Raji (cell line): Measurements from ENCODE around the gene BCAT1.

ENCODE experiments used
- POLR2A ChIP-seq: IDR thresholded peaks from 2 replicates; pipeline ENCODE4 v1.6.1; 2011; ENCODE audit warnings: low read depth, low read length, control low read depth; ENCODE audit not compliant: insufficient read depth

Gene BCAT1

DNA sequence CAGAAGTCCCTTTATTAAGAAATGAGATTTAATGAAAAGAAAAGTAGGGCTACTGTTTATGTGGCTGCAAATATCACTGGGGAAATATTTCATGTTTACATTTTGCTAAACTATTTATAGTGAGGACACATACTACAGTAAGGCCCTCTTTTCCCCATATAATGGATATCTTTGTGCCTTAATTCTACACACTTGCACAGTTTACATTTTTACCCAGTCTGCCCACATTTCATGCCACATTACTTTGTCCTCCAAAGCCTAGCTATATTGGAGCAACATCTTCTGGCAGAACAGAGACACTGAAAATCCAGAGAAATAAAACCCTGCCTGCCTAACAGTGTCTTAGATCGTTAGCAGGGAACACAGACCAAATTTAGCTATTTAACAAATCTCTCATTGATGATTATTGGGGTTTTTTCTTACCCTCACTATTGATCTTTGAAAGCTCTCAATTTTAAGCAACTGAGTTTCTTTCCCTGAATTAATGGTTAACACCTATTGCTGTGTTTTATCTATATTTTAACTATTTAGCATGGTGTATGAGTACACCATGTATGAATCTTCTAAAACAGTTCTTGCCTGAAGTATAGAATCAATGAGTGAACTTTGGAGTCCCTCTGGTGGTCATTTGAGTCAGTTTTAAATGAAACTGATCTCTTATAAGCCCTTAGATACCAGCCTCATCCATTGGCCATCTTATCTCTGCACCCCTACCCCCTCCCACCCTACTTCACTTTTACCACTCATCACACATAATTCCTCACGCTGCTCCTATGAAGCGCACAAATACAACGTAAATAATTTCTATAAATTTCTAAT, 170.2 kb downstream of the BCAT1 start:
- no peak for TF ChIP-seq POLR2A

GRCh38 chr12:24777359-24777758, 171.5 kb downstream of the BCAT1 start:
- no peak for TF ChIP-seq POLR2A

GRCh38 chr12:24776861-24777260, 172.0 kb downstream of the BCAT1 start:
- TF ChIP-seq POLR2A = no peak

GRCh38 chr12:24775073-24775472, 173.8 kb downstream of the BCAT1 start:
- no peak for TF ChIP-seq POLR2A

DNA sequence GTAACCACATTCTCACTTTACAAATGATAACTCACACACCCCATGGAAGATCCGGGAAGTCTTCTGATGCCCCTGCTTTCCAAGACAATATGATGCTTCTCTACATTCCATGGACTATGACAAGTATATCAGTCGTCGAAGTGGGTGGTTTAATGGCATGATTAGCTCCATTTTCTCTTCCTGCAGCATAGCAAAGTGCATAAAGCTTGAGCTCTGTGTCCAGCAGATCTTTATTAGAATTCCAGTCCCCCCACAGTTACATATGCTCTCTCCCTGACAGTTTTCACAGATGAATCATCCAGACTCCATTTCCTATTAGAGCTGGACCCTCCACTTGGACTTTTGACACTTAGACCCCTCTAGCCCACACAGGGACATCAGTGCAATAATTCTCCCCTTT, 174.9 kb downstream of the BCAT1 start:
- no peak for TF ChIP-seq POLR2A

DNA sequence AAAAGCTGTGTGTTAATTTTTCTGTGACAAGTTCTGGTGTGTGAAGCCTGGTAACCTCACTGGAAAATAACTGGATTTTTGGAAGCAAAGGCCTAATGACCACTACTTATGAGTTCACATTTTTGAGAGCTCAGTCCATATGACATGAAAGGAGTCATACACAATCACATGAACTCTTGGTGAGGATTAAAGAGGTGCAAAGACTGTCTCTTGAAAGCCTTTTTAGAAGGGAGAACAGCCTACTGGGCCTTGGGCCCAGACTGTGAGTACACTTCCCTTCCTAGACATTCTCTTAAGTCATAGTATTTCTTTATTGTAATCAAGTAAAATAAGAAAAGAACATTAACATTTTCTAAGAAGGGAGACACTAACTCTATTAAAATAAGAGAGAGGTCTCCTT, 176.1 kb downstream of the BCAT1 start:
- no peak for TF ChIP-seq POLR2A

GRCh38 chr12:24770821-24771220, 178.1 kb downstream of the BCAT1 start:
- TF ChIP-seq POLR2A = no peak

- TF ChIP-seq POLR2A = no peak
Observed at GRCh38 chr12:24770334-24770733, 178.6 kb downstream of the BCAT1 start.

DNA sequence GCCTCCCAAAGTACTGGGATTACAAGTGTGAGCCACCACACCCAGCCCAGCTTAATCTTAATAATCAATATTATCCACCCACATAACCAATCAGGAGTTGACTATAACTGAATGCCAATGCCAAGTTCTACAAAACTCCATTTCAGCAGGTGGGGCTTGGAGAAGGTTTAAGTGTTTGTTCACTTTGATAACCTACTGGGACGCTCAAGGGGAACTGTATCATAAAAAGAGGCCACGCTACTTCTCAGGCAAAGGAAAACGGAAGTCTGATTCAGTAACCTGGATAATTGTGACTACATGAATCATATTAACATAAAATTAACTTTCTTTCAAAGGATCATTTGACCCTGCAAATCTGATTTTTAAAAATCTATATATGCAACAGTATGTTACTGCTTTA, 179.2 kb downstream of the BCAT1 start:
- TF ChIP-seq POLR2A = no peak

DNA sequence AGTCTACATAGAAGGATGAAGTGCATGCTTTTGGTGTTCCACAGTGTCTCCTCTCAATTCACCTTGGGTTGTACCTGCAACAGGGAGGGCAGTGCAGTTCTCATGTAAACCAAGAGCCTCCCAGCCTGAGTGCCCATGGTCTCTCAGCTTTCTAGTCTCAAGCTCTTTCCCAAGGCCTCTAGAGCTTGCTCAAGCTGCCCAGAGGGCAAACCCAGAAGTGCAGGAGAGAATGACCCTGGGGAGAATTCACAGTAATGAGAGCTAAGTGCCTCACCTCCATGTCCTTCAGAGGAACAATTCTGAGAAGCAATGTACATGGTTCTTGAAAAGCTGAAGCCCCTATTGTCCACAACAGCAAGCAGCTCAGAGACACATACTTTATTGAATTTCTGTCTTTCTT, 180.5 kb downstream of the BCAT1 start:
- no peak for TF ChIP-seq POLR2A

DNA sequence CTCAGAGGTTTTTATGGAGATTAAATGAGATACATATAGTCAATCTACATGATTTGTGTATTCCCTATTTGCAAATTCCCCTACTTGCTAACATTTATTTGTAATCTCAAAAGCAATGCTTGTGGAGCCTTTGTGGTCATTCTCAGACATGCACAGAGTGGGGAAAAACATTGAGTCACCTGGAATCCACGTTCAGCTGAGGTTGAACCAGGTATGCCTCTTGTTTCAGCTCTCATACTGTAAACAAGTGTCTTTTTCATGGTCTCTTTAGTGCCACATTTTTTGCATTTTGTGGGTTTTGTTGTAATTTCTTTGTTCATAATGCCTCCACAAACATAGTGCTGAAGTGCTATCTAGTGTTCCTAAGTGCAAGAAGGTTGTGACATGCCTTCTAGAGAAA, 181.9 kb downstream of the BCAT1 start:
- TF ChIP-seq POLR2A = no peak

GRCh38 chr12:24764712-24765111, 184.2 kb downstream of the BCAT1 start:
- no peak for TF ChIP-seq POLR2A

- TF ChIP-seq POLR2A = no peak
Observed at GRCh38 chr12:24760606-24761378, 188.1 kb downstream of the BCAT1 start.

DNA sequence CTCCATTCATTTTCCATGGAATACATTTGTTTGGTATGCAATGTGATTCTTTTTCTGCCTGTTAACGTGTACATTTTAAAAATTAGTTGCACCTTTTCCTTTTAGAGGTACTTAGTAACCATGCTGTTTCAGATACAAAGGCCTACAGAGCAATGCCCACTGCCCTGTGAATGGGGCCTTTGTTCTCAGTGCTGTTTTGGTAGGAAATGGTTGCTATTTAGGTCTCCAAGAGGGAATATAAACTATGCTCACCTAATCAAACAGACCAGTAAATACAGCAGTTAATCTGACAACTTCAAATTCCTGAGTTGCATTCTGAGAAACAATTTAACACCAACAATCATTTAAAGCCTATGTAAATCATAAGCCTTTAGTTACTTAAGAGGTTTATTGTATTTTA, 188.7 kb downstream of the BCAT1 start:
- no peak for TF ChIP-seq POLR2A
